Astrocyte (in vitro differentiated cells and primary cell): ENCODE measurements around the gene UTS2B. TPM values are rescaled to one million over a fixed set of nuclear protein-coding genes. Genes with fewer than 3 reads are reported as not detected.
A peak's percentile ranks its signal among the peaks of the same experiment; 100 is the strongest.

ENCODE experiments used
- DNase-seq: peaks from one replicate; pipeline ENCODE4 v3.0.0-alpha.2; 2010; ENCODE audit warnings: low read depth
- FAIRE-seq: peaks from 2 replicates; lab custom pipeline; 2011; peaks lifted over from hg19 to GRCh38; lab: Jason Lieb, UNC
- H2AFZ ChIP-seq: 2 replicates; pipeline ENCODE4 v1.6.0; 2012; ENCODE audit warnings: low read depth, low read length, inconsistent platforms
- H3K27ac ChIP-seq: 2 replicates; pipeline ENCODE4 v1.5.1; 2011; ENCODE audit warnings: low read depth, low read length, inconsistent platforms
- H3K27me3 ChIP-seq: 2 replicates; pipeline ENCODE4 v1.6.0; 2011; ENCODE audit warnings: low read length, inconsistent platforms; ENCODE audit not compliant: insufficient read depth
- H3K36me3 ChIP-seq: 2 replicates; pipeline ENCODE4 v1.5.1; 2011; ENCODE audit warnings: low read length, inconsistent platforms; ENCODE audit not compliant: insufficient read depth
- H3K4me1 ChIP-seq: 2 replicates; pipeline ENCODE4 v1.5.1; 2011; ENCODE audit warnings: low read length, inconsistent platforms; ENCODE audit not compliant: insufficient read depth
- H3K4me2 ChIP-seq: 2 replicates; pipeline ENCODE4 v1.6.0; 2012; ENCODE audit warnings: low read length, inconsistent platforms
- H3K4me3 ChIP-seq: 2 replicates; pipeline ENCODE4 v1.5.1; 2011; ENCODE audit warnings: low read depth, mild to moderate bottlenecking, low read length, inconsistent platforms; ENCODE audit not compliant: insufficient read depth
- H3K79me2 ChIP-seq: 2 replicates; pipeline ENCODE4 v1.6.0; 2012; ENCODE audit warnings: mild to moderate bottlenecking, low read length, inconsistent platforms; ENCODE audit not compliant: insufficient read depth
- H3K9ac ChIP-seq: 2 replicates; pipeline ENCODE4 v1.6.0; 2012; ENCODE audit warnings: mild to moderate bottlenecking, low read length, inconsistent platforms
- H3K9me3 ChIP-seq: 2 replicates; pipeline ENCODE4 v1.5.1; 2012; ENCODE audit warnings: low read depth, mild to moderate bottlenecking, low read length, inconsistent platforms; ENCODE audit not compliant: insufficient read depth
- H4K20me1 ChIP-seq: 2 replicates; pipeline ENCODE4 v1.6.0; 2012; ENCODE audit warnings: low read length, inconsistent platforms; ENCODE audit not compliant: insufficient read depth
- H3K27ac Mint-ChIP-seq: one replicate; pipeline ENCODE4 v1.8.0; 2021; ENCODE audit warnings: mild to moderate bottlenecking, mixed read lengths; ENCODE audit not compliant: unreplicated experiment
- H3K27me3 Mint-ChIP-seq: one replicate; pipeline ENCODE4 v1.8.0; 2021; ENCODE audit warnings: low read depth, mixed read lengths; ENCODE audit not compliant: unreplicated experiment
- H3K36me3 Mint-ChIP-seq: one replicate; pipeline ENCODE4 v1.8.0; 2021; ENCODE audit warnings: low read depth, mixed read lengths; ENCODE audit not compliant: unreplicated experiment
- H3K4me1 Mint-ChIP-seq: one replicate; pipeline ENCODE4 v1.8.0; 2021; ENCODE audit warnings: low read depth, mixed read lengths; ENCODE audit not compliant: unreplicated experiment
- H3K4me3 Mint-ChIP-seq: one replicate; pipeline ENCODE4 v1.8.0; 2021; ENCODE audit warnings: mild to moderate bottlenecking, moderate library complexity, mixed read lengths; ENCODE audit not compliant: unreplicated experiment
- H3K9me3 Mint-ChIP-seq: one replicate; pipeline ENCODE4 v1.8.0; 2021; ENCODE audit warnings: mild to moderate bottlenecking, mixed read lengths; ENCODE audit not compliant: unreplicated experiment
- CTCF ChIP-seq: IDR thresholded peaks from 2 replicates; pipeline ENCODE4 v1.5.1; 2011; ENCODE audit warnings: low read depth, mild to moderate bottlenecking, inconsistent platforms, low read length, moderate library complexity; ENCODE audit not compliant: insufficient read depth
- EZH2 ChIP-seq: IDR thresholded peaks from 2 replicates; pipeline ENCODE4 v1.6.1; 2012; ENCODE audit warnings: mild to moderate bottlenecking, low read length, inconsistent platforms; ENCODE audit not compliant: insufficient read depth
- total RNA-seq: library from RNA; stranded (reverse); gene quantifications from 2 replicates; pipeline ENCODE4 v1.2.1, GENCODE V29; 2021

Gene UTS2B
- total RNA-seq, 1 donor from 2014 or later, result 0.75 TPM

GRCh38 chr3:191338177-191338488 is 7.8 kb upstream of the UTS2B start:
- H3K9me3 Mint-ChIP-seq, result no peaks in the 10 kb centered on the region
- Histone ChIP-seq H3K9me3 (no peaks in the 10 kb centered on the region), H3K4me1 (peaks cover 27% of the 10 kb centered on the region), H3K4me3 (no peak overlapping the region), H3K27ac (peak overlapping the region; percentile 83), H3K9ac (peak overlapping the region; percentile 41), H3K79me2 (peaks cover 96% of the 10 kb centered on the region), H3K4me2 (peak overlapping the region; percentile 30), H2AFZ (no peak overlapping the region), H3K36me3 (no peaks in the 10 kb centered on the region), H4K20me1 (peaks cover 18% of the 10 kb centered on the region), H3K27me3 (no peaks in the 10 kb centered on the region)
- H3K4me3 Mint-ChIP-seq, result peak overlapping the region; percentile 4
- H3K27me3 Mint-ChIP-seq, result no peaks in the 10 kb centered on the region
- TF ChIP-seq CTCF, result no peak
- no peak for TF ChIP-seq EZH2
- peak overlapping the region; percentile 85 for H3K27ac Mint-ChIP-seq
- H3K4me1 Mint-ChIP-seq, result peaks cover 71% of the 10 kb centered on the region
- DNase-seq (no peak), FAIRE-seq (no peak)
- H3K36me3 Mint-ChIP-seq, result no peaks in the 10 kb centered on the region

- Histone ChIP-seq H2AFZ (no peak overlapping the region), H3K27ac (peak overlapping the region; percentile 83), H3K79me2 (peaks cover 96% of the 10 kb centered on the region), H3K36me3 (no peaks in the 10 kb centered on the region), H3K4me2 (no peak overlapping the region), H4K20me1 (peaks cover 5% of the 10 kb centered on the region), H3K9ac (no peak overlapping the region), H3K27me3 (no peaks in the 10 kb centered on the region), H3K9me3 (no peaks in the 10 kb centered on the region), H3K4me3 (no peak overlapping the region), H3K4me1 (peaks cover 33% of the 10 kb centered on the region)
- Mint-ChIP-seq H3K9me3 (no peaks in the 10 kb centered on the region), H3K36me3 (no peaks in the 10 kb centered on the region), H3K4me3 (no peak overlapping the region), H3K4me1 (peaks cover 67% of the 10 kb centered on the region), H3K27ac (peak overlapping the region; percentile 48), H3K27me3 (no peaks in the 10 kb centered on the region)
- TF ChIP-seq EZH2 (no peak), CTCF (no peak)
- no peak for FAIRE-seq
- no peak for DNase-seq
Observed at GRCh38 chr3:191336833-191337232, 6.5 kb upstream of the UTS2B start.

GRCh38 chr3:191334346-191334893 is 4.1 kb upstream of the UTS2B start:
- Histone ChIP-seq H3K36me3 (no peaks in the 10 kb centered on the region), H3K27me3 (no peaks in the 10 kb centered on the region), H3K27ac (no peak overlapping the region), H3K9ac (no peak overlapping the region), H3K4me1 (peaks cover 44% of the 10 kb centered on the region), H3K9me3 (no peaks in the 10 kb centered on the region), H3K4me3 (no peak overlapping the region), H4K20me1 (no peaks in the 10 kb centered on the region), H3K4me2 (peak overlapping the region; percentile 8), H2AFZ (no peak overlapping the region), H3K79me2 (peaks cover 96% of the 10 kb centered on the region)
- H3K27me3 Mint-ChIP-seq, result no peaks in the 10 kb centered on the region
- H3K4me1 Mint-ChIP-seq, result peaks cover 58% of the 10 kb centered on the region
- H3K9me3 Mint-ChIP-seq, result no peaks in the 10 kb centered on the region
- no peak for DNase-seq
- no peak for TF ChIP-seq EZH2
- no peak for TF ChIP-seq CTCF
- no peak overlapping the region for H3K27ac Mint-ChIP-seq
- no peaks in the 10 kb centered on the region for H3K36me3 Mint-ChIP-seq
- H3K4me3 Mint-ChIP-seq, result no peak overlapping the region
- no peak for FAIRE-seq
